MV-4-11 (cell line): Measurements from ENCODE around the gene GNAQ.

Experiments
- DNase-seq: peaks from one replicate; lab custom pipeline; 2025; lab: John Stamatoyannopoulos, UW

Gene GNAQ

DNA sequence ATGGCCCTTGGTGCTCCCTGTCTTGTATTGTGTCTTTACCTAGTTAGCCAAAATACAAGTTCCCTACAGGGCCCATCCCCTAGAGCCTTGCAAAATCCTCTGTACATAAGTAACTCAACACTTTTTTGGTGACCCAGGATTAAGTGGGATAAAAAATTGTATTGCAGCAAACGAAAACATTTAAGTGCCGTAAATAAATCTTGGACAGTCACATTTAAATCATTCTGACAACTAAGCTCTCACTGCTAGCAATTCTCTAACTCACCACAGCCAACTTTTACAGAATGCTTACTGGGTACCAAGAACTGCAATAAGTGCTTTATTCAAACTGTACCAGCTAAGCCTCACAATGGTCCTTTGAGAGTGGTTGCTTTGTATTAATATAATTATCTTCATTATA, 56.6 kb downstream of the GNAQ start:
- peak; percentile 78 for DNase-seq

DNA sequence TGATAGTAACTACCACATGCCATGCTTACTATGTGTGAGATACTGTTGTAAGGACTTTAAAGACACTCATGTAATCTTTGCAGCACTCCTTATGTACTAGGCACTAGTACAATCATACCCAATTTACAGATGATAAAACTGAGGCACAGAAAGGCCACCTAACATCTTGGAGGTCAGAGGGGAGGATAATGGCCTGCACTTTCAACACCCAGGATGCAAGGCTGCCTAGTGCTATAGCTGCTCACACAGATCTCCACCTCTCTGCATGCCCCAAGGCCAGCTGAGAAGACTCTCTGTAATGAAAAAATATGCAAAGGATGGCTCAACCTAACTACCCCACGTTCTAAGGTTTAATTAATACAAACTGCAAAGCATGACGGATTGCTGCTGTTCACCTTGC, 57.2 kb downstream of the GNAQ start:
- DNase-seq = no peak

DNA sequence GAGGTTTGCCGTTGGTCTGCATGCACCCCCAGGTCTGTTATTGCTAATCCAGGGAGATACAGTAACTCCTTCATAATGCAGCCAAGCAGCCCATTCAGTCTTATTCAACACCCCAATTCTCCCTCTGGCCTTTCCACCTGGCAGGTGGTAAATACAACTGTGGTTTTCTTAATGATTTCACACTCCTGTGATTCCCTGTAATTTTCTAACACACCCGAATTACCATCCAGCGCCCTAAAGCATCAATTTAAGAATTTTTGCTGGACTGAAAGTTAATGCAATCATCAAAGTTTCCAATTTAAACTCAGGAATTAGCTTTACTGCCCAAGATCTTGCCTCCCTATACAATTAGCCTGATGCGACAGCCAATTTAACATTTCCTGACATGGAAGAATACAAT, 62.5 kb downstream of the GNAQ start:
- DNase-seq = no peak

DNA sequence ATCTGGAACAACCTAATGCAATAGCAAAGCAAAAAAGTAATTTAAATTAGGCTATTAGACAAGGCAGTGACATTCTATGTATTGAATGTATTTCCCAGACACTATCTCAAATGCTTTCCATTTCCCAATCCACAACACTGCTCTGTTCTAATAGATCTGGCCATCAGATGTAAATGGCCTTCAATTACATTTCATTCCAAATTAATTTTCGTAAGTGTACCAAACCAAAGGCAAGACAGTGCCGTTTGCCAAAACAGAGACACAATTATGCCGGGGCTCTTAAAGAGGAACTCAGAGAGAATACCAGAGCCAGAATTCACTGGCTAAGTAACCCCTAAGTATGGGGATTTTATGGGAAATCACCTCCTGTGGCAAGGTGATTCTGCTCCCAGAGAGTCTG, 63.1 kb downstream of the GNAQ start:
- DNase-seq = no peak

DNA sequence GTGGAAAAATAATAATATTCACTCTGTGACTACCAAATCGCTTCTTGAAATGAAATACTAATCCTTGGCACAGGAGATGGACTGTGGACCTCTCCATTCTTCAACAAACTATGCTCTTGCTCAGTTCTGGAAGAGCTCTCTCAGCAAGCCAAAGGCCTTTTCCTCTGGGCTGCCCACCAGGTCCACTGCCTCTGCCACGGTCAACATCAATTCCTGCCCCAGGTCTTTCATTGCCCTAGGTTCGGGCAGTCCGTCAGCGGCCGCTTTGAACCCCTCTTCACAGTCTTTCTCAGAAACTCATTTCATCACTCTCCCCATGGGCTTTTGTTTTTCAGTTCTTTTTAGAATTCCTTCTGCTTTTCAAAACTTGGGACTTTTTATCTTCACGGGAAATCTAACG, 64.9 kb downstream of the GNAQ start:
- DNase-seq = no peak

DNA sequence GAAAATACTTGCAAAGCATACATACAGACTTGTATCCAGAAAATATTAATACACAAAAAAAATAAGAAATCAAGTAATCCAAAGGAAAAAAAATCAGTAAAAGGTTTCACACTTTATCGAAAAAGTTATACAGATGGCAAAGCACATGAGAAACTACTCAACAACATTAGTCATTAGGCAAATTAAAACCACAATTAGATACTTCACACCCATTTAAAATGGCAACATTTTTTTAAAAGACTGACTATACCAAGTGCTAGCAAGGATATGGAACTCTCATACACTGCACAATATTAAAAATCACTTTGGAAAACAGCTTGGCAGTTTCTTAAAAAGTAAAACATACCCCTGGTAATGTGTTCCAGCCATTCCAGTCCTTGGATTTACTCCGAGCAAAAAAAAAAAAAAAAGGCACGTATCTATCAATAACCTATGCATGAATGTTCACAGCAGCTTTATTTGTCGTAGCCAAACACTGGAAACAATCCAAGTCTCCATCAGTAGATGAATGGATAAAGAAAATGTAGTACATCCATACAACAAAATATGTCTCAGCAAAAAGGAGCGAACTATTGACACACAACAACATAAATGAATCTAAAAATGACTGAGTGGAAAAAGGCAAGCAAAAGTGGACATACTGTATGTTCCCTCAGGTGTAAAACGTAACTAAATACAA, 66.0 kb downstream of the GNAQ start:
- DNase-seq = no peak

DNA sequence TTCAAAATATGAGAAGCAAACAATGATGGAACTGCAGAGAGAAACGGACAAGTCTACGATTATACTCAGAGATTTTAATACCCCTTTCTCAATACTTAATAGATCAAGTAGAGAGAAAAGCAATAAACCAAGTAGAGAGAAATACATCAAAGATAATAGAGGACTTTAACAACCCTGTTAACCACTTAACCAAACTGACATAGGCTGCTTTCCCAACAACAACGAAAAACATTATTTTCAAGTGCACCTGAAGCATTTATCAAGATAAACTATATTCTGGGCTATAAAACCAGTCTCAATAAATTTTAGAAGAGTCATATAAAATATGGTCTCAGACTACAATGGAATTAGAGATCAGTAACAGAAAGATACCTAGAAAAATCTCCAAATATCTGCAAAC, 67.4 kb downstream of the GNAQ start:
- DNase-seq = no peak

DNA sequence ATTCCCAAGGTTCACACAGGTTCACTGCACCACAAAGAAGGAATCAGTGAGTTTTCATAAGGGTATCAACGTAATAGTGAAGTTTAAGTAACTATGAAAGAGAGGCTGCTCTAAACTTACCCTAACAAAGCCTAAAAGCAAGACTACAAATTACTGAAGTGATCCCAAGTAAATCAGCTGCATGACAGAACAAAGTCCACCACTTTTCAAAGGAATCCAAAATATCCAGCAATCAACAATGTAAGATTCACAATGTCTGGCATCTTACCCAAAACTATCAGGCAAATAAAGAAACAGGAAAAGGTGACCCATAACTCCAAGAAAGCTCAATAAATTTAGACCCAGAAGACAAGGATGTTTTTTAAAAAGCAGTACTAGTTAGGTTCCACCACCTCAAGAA, 70.1 kb downstream of the GNAQ start:
- no peak for DNase-seq

DNA sequence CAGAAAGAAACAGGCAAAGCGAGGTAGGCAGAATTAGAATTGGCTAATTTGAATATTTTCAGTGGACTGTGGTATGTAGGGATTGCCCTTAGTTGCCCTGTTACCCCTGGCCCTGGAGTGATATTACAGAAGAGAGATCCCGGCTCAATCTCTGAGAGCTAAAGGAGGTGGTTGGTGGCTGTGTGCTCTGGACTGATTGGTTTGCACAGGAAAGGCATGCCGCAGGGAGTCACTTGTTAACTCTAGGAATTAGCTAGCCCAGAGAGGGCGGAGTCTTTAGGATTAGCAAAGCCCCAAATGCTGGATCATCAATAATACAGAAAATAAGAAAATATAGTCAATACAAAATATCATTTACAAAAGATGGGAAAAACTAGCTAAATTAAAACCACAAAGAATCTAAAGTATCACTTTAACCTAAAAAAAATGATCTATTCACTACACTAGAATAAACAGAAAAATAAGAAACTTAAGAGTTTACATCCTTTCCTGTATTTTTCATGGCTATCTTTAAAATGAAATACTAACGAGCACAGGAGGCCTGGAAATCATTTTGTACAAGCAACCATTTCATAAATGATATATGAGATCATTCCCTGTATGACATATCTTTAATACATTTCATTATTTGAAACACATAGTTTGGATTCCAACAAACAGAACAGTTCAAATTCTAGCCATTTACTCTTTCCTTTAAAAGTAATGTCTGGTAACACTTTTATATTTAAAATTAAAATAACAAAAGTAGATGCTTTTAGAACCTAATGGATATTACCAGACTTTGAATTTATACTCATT, 71.1 kb downstream of the GNAQ start:
- DNase-seq = no peak

DNA sequence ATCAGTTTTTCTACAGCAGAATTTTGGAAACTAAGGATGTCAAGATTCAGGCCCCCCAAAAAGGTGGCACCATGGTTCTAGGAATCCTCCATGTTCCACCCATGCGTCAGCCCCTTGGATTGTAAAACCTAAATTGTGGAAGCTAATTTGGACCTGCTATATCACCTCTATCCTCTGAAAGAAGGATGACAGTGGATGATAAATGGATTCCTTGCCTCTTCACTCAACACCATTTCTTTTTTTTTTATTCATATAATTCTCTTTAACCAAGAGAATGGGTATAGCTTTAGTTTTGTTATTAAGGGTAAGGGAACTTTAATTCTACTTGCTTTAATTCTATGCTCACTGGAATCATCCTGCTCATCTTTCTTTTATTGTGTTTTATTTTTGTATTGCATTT, 71.8 kb downstream of the GNAQ start:
- DNase-seq = no peak

DNA sequence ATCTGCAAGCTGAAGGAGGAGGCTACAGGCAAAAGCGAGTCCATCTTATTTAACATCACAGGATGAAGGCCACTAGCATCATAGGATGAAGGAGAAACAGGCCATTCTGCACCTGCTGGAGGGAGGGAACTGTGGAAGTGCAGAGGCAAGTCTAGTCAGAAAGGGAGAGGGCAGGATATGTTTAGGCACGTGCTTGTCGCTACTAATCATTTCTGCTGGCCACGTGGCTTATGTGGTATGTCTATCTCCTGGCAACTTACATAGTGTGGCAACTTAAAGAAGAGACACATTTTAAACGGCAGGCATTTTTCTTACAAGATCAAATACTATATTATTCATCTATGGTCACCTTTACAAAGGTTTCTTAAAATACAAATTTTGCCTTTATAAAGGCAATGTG, 74.0 kb downstream of the GNAQ start:
- peak; percentile 57 for DNase-seq

DNA sequence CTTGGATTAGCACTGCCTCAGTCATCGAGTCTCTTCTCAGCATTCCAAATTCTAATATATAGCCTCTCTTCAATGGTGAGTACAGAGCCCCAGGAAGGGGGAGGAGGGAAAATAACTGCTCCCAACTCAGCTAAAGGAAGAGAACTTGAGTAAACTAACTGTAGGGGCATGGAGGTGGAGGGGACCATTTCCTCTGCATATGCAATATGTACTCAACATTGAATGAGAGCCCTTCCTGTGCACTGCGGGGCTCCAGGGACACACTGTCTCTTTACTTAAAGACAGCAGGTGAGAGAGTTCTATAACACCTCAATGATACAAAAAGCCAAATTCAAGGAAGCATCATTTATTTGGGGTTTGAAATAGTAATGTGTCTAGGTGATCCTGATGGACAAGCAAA, 75.1 kb downstream of the GNAQ start:
- no peak for DNase-seq

DNA sequence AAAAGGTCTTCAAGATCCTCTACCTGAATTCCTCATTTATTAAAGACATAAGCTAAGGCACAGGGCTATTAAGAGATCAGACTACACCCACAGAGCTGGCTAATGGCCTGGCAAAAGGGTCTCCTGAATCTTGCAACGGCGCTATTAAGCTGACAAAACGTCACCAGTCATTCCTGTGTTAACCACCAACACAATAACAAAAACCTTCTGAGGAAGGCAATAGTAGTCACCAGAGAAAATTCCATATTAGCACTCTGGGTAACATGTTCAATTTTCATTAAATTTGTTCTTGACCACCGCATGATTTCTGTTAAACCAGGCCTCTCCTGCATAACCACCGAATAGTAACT, 77.0 kb downstream of the GNAQ start:
- DNase-seq = no peak

DNA sequence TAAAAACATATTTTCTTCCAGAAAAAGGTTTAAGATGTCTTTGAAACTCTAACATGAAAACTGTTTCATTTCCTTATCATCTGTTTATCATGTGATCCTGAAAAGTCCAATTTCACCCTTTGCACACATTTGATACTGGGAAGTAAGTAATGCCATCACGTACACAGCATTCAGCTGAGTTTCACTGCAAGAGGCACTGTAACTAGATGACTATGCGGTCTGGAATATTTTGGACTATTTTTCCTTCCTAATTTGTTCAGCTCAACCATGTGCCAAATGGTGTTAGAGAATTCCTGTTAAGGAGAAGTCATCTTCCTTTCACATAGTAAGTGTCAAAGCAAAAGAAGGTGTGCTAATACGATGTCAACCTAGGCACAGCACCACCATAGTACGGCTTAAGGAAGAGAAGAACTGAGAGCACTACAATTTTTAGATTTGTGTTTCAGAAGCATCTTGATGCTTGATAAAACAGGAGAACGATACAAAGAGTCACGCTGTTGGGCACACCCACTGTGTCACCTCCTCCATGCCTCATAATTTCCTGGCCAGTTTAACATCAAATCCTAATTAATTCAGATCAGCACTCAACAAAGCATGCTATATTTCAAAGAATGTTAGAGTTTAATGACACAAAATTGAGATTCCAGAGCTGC, 77.5 kb downstream of the GNAQ start:
- DNase-seq = peak; percentile 22

DNA sequence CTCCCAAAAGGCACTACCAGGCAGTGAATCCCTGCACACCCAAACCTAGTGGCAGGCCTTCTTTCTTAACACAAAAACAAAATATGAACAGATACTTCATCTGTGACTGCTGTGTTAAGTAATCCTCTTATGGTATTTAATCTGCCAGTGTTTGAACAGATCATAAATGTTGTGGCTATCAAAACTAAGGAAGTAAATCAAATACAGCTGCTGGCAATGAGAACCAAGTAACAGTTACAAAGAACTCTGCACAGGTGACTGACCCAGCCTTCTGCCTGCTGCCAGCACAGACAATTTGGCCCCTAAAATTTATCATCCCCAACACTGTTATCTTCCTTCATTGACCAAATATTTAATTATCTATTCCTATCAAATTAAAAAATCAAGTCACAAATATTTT, 78.0 kb downstream of the GNAQ start:
- peak; percentile 36 for DNase-seq

DNA sequence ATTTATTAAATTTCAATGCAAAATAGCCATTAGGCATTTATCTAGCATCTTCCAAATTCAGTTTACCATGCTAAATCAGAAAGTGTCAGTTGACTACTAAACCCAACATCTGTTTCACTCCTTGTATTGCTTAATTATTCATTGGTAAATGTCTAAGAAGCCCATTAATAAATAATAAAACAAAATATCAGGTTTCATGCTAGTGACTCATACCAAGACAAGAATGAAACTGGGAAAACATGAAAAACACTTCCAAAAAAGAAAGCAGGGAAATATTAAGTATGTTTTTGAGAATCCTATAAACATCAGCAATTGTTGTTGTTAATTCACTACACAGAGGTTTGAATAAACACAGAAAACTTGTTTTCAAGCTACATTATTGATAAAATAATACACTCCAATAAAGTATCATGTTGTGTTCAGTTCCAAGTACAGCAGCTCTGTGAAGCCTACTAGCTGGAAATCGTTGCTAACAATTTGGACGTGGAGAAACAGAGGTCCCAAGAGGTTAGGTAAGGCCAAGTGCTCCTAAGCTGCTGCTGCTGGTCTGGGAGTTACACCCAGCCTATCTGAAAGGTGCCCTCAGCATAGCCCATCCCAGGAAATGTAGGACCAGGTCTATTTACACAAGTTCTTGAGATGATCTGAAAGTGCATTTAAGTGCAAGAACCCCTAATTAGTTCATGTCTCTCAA, 78.8 kb downstream of the GNAQ start:
- DNase-seq = no peak

DNA sequence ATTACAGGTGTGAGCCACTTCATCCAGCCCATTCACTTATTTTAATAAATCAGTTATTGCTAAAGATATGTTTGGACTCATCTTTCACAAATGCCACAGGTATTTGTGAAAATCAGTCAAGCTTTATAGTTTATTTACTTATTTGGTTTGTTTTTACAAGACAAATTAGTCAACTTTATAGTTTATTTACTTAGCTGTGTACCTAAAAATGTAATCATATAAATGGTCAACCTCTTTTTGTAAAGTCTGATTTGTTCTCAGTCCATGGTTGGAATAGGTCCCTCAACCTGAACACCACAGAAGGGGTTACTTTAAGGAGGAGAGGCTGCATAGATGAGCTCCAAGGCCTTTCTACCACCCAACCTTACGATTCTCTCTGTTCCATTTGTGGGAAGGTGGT, 80.2 kb downstream of the GNAQ start:
- no peak for DNase-seq

DNA sequence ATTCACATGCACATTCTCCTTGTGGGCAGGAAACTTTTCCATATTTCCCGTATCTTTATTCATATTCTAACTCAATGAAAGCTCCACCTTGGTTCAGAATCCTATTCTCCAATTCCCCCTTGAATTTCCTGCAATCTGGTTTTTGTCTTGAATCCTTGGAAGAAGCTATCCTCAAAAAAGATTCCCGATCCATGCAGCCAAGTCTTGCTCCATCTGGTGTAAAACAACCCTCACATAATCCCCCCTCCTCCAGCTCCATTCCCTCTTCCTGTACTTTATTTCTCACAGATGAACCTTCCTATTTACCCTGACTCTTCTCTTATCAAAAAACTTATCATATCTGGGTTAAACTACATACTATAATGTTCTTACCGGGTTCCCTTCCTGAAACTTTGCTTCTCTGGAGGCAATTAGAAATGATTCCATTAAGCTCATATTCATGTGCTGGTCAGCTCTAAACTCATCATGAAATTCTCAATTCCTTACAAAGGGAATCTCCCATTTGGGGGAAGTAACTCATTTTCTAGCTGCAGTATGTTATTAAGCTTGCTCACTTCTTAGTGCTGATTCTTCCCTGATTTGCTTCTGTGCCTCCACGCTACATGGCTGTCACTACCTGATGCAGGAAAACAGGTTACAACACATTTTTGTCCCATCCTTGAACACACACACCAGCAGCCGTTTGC, 81.7 kb downstream of the GNAQ start:
- no peak for DNase-seq

DNA sequence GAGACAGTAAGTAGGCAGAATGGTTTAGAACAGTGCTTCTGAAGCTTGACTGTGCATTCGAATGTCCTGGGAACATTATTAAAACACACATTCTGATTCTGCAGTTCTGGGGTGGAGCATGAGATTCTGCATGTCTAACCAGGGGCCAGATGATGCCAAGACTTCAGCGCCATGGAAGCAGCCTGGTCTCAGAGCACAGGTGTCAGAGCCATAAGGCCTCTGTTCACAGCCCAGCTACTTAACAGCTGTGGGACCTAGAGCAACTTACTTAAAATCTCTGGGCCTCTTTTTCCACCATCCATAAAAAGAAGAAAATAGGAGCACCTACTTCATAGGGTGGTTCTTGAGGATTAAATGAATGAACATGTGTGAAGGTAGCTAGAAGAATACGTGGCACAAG, 84.0 kb downstream of the GNAQ start:
- DNase-seq = no peak

DNA sequence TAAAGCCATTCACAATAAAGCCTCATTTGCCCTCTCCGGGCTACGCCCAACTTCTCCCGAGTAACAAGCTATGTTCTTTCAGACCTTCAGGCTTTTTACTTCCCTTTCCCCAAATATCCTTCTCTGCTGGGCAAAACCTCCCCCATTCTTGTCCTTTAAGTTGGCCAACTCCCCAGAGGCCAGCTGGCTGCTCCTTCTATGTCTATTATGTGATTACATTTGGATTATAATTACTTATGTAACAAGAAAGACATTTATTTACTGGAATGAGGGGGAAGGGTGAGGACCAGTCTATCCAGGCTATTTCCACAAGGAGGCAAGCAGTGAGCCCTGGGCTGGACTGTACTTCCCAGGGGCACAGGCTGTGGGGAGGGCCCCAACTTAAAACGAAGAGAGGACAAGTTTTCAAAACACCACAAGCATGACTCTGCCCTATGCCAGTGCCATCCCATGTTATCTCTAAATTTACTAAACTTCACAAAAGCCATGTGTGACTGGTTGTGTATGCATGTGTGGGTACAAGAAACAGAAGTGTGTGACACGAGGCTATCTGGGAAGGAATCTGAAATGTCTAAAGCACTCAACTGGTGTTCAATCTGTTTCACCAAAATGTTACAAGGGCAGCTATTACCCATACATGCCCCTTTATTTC, 84.5 kb downstream of the GNAQ start:
- DNase-seq = peak; percentile 65

DNA sequence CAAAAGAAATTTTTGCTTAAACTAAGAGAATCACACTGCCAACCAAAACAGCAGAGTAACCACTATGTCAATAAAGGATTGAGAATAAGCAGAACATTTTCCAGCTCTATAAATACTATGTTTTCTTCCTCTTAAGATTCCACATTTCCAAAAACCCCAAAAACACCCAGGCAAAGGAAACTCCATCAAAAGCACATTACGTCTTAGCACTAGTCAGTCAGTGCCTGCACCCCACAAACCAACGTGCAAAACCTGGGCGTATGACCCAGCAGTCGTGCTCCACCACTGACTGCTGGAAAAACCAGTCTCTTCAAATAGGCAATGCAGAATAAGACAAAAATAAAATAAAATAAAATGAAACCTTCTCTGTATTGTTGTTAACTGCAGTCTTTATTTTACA, 85.3 kb downstream of the GNAQ start:
- no peak for DNase-seq

DNA sequence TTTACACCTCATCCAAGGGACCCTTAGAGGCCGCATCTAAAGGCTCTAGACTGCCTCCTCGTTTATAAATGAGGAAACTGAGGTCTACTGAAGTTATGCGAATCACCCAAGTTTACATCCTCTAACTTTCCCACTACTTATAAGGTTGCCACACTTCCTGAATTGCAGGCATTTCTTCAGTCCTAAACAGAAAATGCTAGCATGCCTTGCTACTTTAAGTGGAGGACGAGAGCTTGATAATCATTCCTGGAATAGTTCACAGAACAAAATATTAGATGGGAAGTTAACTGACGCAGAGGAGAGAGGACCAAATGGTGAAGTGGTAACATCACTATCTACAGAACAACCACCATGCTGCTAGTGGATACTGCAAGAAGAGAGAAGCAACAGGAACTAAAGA, 85.8 kb downstream of the GNAQ start:
- peak; percentile 88 for DNase-seq
